Suppressor macrophage treated with lipopolysaccharide for 4 hours (primary cell): ENCODE data around the gene CEP57L1.

ENCODE experiments used
- DNase-seq: peaks from one replicate; pipeline ENCODE4 v3.0.0-alpha.2; 2020

CEP57L1 gene

GRCh38 chr6:109095036-109095834 lies at the start of gene CEP57L1:
Gene CEP57L1 (plus strand): TSS chr6:109095507. CDS start chr6:109145222, 49,715 bp downstream.
- DNase-seq = peak; percentile 99

GRCh38 chr6:109048176-109048575 lies 47.1 kb upstream of the CEP57L1 start:
- DNase-seq = no peak

- DNase-seq = no peak
These were observed 46.5 kb upstream of the CEP57L1 start for GRCh38 chr6:109048670-109049415.

- DNase-seq = no peak
These were observed 45.3 kb upstream of the CEP57L1 start for GRCh38 chr6:109050012-109050411.

GRCh38 chr6:109050447-109051102 lies 44.7 kb upstream of the CEP57L1 start:
- no peak for DNase-seq

GRCh38 chr6:109051301-109052017 lies 43.8 kb upstream of the CEP57L1 start:
- no peak for DNase-seq

- no peak for DNase-seq
These were observed 43.2 kb upstream of the CEP57L1 start for GRCh38 chr6:109052018-109052651.

GRCh38 chr6:109052852-109053251 lies 42.5 kb upstream of the CEP57L1 start:
- no peak for DNase-seq

- DNase-seq = no peak
These were observed 42.0 kb upstream of the CEP57L1 start for GRCh38 chr6:109053336-109053735.

GRCh38 chr6:109055771-109056235 lies 39.5 kb upstream of the CEP57L1 start:
- no peak for DNase-seq

- no peak for DNase-seq
These were observed 38.6 kb upstream of the CEP57L1 start for GRCh38 chr6:109056661-109057060.

GRCh38 chr6:109058620-109059019 lies 36.7 kb upstream of the CEP57L1 start:
- DNase-seq = no peak

GRCh38 chr6:109059153-109059552 lies 36.2 kb upstream of the CEP57L1 start:
- peak; percentile 38 for DNase-seq

GRCh38 chr6:109059571-109060021 lies 35.7 kb upstream of the CEP57L1 start:
- DNase-seq = peak; percentile 67

GRCh38 chr6:109060571-109060970 lies 34.7 kb upstream of the CEP57L1 start:
- DNase-seq = no peak

- DNase-seq = no peak
These were observed 33.1 kb upstream of the CEP57L1 start for GRCh38 chr6:109062216-109062615.

GRCh38 chr6:109062767-109063352 lies 32.4 kb upstream of the CEP57L1 start:
- no peak for DNase-seq

- peak; percentile 27 for DNase-seq
These were observed 25.6 kb upstream of the CEP57L1 start for GRCh38 chr6:109069746-109070145.

GRCh38 chr6:109071125-109071917 lies 24.0 kb upstream of the CEP57L1 start:
- no peak for DNase-seq

GRCh38 chr6:109073344-109074132 lies 21.8 kb upstream of the CEP57L1 start:
- peak; percentile 81 for DNase-seq
